DND-41 (cell line): Measurements from ENCODE around the gene PTPRN2.
A peak's percentile ranks its signal among the peaks of the same experiment; 100 is the strongest.

Source experiments
- ATAC-seq: fragments of 200-7000 bp; cut with Tn5 transposase; 3 replicates; pipeline ENCODE4 v1.9.1; 2021; ENCODE audit warnings: low read depth; ENCODE audit not compliant: insufficient read depth
- DNase-seq: peaks from one replicate; pipeline ENCODE4 v3.0.0-alpha.2; 2020
- H2AFZ ChIP-seq: 2 replicates; pipeline ENCODE4 v1.6.0; 2012; ENCODE audit warnings: low read depth, low read length
- H3K27ac ChIP-seq: 2 replicates; pipeline ENCODE4 v1.5.1; 2012; ENCODE audit warnings: low read length, inconsistent platforms
- H3K27me3 ChIP-seq: fragments of 200-600 bp; sonication (generic); 2 replicates; pipeline ENCODE4 v1.6.0; 2012; ENCODE audit warnings: low read length, mild to moderate bottlenecking, inconsistent platforms; ENCODE audit not compliant: insufficient read depth, poor library complexity
- H3K36me3 ChIP-seq: 2 replicates; pipeline ENCODE4 v1.5.1; 2012; ENCODE audit warnings: low read length, inconsistent platforms; ENCODE audit not compliant: insufficient read depth
- H3K4me1 ChIP-seq: 2 replicates; pipeline ENCODE4 v1.5.1; 2012; ENCODE audit warnings: mild to moderate bottlenecking, low read length; ENCODE audit not compliant: insufficient read depth
- H3K4me2 ChIP-seq: 2 replicates; pipeline ENCODE4 v1.6.0; 2012; ENCODE audit warnings: mild to moderate bottlenecking, moderate library complexity, low read length, inconsistent platforms; ENCODE audit not compliant: insufficient read depth
- H3K4me3 ChIP-seq, 2 experiments: fragments of 200-600 bp in 1 of 2; shearing (Covaris generic) in 1 of 2; 2 replicates each; pipeline ENCODE4 v1.5.1; 2012 to 2016; ENCODE audit warnings: inconsistent platforms in 2 of 2, low read length in 2 of 2, mild to moderate bottlenecking in 2 of 2, low read depth in 1 of 2, moderate library complexity in 1 of 2
- H3K79me2 ChIP-seq: 2 replicates; pipeline ENCODE4 v1.6.0; 2012; ENCODE audit warnings: low read length, inconsistent platforms; ENCODE audit not compliant: insufficient read depth
- H3K9ac ChIP-seq: 2 replicates; pipeline ENCODE4 v1.6.0; 2012; ENCODE audit warnings: low read depth, mild to moderate bottlenecking, inconsistent platforms, low read length, moderate library complexity
- H3K9me3 ChIP-seq: 2 replicates; pipeline ENCODE4 v1.5.1; 2012; ENCODE audit warnings: low read length, moderate library complexity, mild to moderate bottlenecking, inconsistent platforms; ENCODE audit not compliant: insufficient read depth, severe bottlenecking
- H4K20me1 ChIP-seq: 2 replicates; pipeline ENCODE4 v1.6.0; 2012; ENCODE audit warnings: low read length; ENCODE audit not compliant: insufficient read depth
- EZH2 ChIP-seq: IDR thresholded peaks from 3 replicates; pipeline ENCODE4 v1.6.1; 2012; ENCODE audit warnings: borderline replicate concordance, low read depth, mild to moderate bottlenecking, moderate library complexity, low read length, inconsistent platforms; ENCODE audit not compliant: severe bottlenecking
- TF ChIP-seq, protein P1 (sequence below): IDR thresholded peaks from 2 replicates; pipeline ENCODE4 v1.5.1; 2012; ENCODE audit warnings: borderline replicate concordance, low read length, moderate library complexity, mild to moderate bottlenecking; ENCODE audit not compliant: poor library complexity, severe bottlenecking; ENCODE audit errors: extremely low read depth

PTPRN2 gene

DNA sequence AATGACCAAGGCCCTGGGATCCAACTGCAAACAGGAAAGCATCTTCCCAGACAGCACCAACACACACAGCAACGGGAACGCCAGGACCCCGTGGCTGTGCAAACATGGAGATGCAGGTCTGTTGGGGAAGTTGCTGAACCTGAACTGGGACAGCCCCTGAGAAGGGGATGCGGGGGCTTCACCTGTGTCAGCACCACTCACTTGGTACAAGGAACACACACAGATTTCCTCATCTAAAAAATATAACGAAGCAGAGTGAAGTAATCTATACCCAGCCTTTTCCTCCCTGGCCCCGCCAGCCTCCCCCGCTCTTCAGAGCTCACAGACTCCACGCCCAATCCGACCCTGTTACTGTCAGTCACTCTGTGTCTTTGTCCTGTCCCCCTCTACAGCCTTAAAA lies 93.0 kb downstream of the PTPRN2 start:
- Histone ChIP-seq H3K9ac (no peak overlapping the region), H4K20me1 (no peaks in the 10 kb centered on the region), H3K79me2 (no peaks in the 10 kb centered on the region), H3K4me2 (no peak overlapping the region), H3K27ac (no peak overlapping the region), H3K36me3 (no peaks in the 10 kb centered on the region), H3K4me3 (no peak overlapping the region), H3K4me1 (no peaks in the 10 kb centered on the region), H3K9me3 (no peaks in the 10 kb centered on the region), H3K27me3 (no peaks in the 10 kb centered on the region), H2AFZ (no peak overlapping the region)
- DNase-seq (no peak), ATAC-seq (no peak)
- TF ChIP-seq, protein P1, sequence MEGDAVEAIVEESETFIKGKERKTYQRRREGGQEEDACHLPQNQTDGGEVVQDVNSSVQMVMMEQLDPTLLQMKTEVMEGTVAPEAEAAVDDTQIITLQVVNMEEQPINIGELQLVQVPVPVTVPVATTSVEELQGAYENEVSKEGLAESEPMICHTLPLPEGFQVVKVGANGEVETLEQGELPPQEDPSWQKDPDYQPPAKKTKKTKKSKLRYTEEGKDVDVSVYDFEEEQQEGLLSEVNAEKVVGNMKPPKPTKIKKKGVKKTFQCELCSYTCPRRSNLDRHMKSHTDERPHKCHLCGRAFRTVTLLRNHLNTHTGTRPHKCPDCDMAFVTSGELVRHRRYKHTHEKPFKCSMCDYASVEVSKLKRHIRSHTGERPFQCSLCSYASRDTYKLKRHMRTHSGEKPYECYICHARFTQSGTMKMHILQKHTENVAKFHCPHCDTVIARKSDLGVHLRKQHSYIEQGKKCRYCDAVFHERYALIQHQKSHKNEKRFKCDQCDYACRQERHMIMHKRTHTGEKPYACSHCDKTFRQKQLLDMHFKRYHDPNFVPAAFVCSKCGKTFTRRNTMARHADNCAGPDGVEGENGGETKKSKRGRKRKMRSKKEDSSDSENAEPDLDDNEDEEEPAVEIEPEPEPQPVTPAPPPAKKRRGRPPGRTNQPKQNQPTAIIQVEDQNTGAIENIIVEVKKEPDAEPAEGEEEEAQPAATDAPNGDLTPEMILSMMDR: no peak
- TF ChIP-seq EZH2: no peak

DNA sequence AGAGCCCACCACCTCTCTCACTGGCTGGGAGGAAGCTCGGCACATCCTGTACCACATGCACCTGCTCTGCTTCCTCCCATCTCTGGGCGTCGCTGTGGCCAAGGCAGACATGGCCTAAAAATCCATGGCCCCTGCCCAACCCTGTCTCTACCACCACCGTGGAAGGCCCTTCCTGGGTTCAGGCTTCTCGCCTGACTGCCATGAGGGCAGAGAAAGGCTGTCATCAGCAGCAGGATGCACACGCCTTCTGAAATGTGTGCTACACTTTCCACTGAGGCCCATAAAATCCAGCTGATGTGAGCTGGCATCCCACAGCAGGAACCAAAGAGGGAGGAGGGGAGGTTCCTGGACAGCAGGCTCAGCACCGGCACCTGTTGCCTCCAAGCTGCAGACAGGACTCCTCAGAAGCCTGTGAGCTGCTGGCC lies 93.4 kb downstream of the PTPRN2 start:
- Histone ChIP-seq H3K27ac (no peak overlapping the region), H3K79me2 (no peaks in the 10 kb centered on the region), H4K20me1 (no peaks in the 10 kb centered on the region), H3K36me3 (no peaks in the 10 kb centered on the region), H3K4me2 (no peak overlapping the region), H3K9ac (no peak overlapping the region), H3K9me3 (no peaks in the 10 kb centered on the region), H3K27me3 (no peaks in the 10 kb centered on the region), H2AFZ (no peak overlapping the region), H3K4me1 (no peaks in the 10 kb centered on the region), H3K4me3 (no peak overlapping the region)
- peak; percentile 62; the same call in 2 of the 3 replicates for ATAC-seq
- TF ChIP-seq EZH2: no peak
- TF ChIP-seq, protein P1: no peak
- no peak for DNase-seq

DNA sequence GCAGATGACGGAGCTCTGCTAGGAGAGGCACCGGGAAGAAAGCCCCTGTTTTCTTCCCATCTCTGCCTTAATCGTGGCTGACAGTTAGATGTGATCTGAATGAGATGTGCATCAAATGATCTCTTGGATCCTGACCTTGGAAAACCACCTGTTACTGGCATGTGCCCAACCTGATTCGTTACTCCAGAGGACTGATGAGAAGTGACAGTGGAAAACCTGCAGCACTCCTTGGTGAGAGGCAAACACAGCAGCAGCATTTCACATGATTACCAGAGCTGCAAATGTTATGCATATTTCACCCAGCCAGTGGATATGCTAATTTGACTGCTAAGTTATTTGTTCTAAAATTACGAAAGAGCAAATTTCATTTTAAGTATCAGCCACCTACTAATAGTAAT lies 95.3 kb downstream of the PTPRN2 start:
- H3K4me2 ChIP-seq: no peak overlapping the region
- H3K27me3 ChIP-seq: no peaks in the 10 kb centered on the region
- ATAC-seq: no peak
- H3K9ac ChIP-seq: no peak overlapping the region
- TF ChIP-seq, protein P1: no peak
- TF ChIP-seq EZH2: no peak
- H3K9me3 ChIP-seq: no peaks in the 10 kb centered on the region
- no peaks in the 10 kb centered on the region for H3K79me2 ChIP-seq
- no peaks in the 10 kb centered on the region for H3K4me1 ChIP-seq
- H3K4me3 ChIP-seq: no peak overlapping the region
- H4K20me1 ChIP-seq: no peaks in the 10 kb centered on the region
- H3K36me3 ChIP-seq: no peaks in the 10 kb centered on the region
- no peak for DNase-seq
- no peak overlapping the region for H2AFZ ChIP-seq
- H3K27ac ChIP-seq: no peak overlapping the region

DNA sequence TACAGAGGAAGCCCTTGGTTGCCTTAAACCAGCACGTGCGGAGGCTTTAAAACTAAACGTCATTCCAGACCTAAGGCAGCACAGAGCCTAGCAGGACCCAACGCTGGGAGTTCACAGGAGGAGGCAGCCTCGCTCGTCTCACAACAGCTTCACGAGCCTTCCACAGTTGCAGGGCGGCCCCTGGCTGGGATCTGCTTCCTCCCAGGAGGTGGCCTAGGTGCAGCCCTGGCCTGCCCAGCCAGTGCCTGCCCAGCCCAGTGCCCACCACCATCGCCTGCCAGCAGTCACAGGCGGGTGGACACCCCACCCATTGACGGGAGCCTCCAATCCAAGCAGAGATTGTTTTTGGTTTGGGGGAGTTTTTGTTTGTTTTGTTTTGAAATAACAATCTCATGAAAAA lies 96.5 kb downstream of the PTPRN2 start:
- no peak for DNase-seq
- Histone ChIP-seq H3K4me1 (no peaks in the 10 kb centered on the region), H3K9ac (no peak overlapping the region), H4K20me1 (no peaks in the 10 kb centered on the region), H2AFZ (no peak overlapping the region), H3K4me3 (no peak overlapping the region), H3K4me2 (no peak overlapping the region), H3K27me3 (no peaks in the 10 kb centered on the region), H3K27ac (no peak overlapping the region), H3K79me2 (no peaks in the 10 kb centered on the region), H3K36me3 (no peaks in the 10 kb centered on the region), H3K9me3 (no peaks in the 10 kb centered on the region)
- TF ChIP-seq EZH2: no peak
- TF ChIP-seq, protein P1: no peak
- no peak for ATAC-seq
